Testis (tissue), 3 donors: Measurements from ENCODE around the gene MND1. TPM values are rescaled to one million over a fixed set of nuclear protein-coding genes. Genes with fewer than 3 reads are reported as not detected.
"Not testable (repeated sequence)": the region's sequence is repeated elsewhere in the genome, so short reads cannot be mapped to it uniquely, and the experiment has no call there.

Source experiments
- DNase-seq: peaks from one replicate; pipeline ENCODE4 v3.0.0-alpha.2; 2019
- H3K27ac ChIP-seq, 2 donors: fragments of 200-600 bp; sonication (generic); one replicate each; pipeline ENCODE4 v1.5.1; 2019
- H3K27me3 ChIP-seq: fragments of 200-600 bp; sonication (generic); one replicate; pipeline ENCODE4 v1.5.1; 2019
- H3K36me3 ChIP-seq: fragments of 200-600 bp; sonication (generic); one replicate; pipeline ENCODE4 v1.5.1; 2017; ENCODE audit warnings: low read depth; ENCODE audit errors: missing control alignments
- H3K4me1 ChIP-seq: fragments of 200-600 bp; sonication (generic); one replicate; pipeline ENCODE4 v1.5.1; 2019
- H3K4me3 ChIP-seq, 2 donors: fragments of 200-600 bp; sonication (generic); one replicate each; pipeline ENCODE4 v1.5.1; 2017 to 2019
- H3K9me3 ChIP-seq: fragments of 200-600 bp; sonication (generic); one replicate; pipeline ENCODE4 v1.5.1; 2017
- CTCF ChIP-seq, 3 experiments: fragments of 450-650 bp in 2 of 3; fragments of 200-600 bp in 1 of 3; sonication (generic) in 1 of 3; IDR thresholded peaks; one replicate each; pipeline ENCODE4 v1.5.1; 2016 to 2019; ENCODE audit warnings: antibody characterized with exemption in 3 of 3, mild to moderate bottlenecking in 2 of 3, moderate library complexity in 1 of 3
- POLR2A ChIP-seq: fragments of 450-650 bp; IDR thresholded peaks from one replicate; pipeline ENCODE4 v1.6.1; 2017; ENCODE audit warnings: antibody characterized with exemption, mild to moderate bottlenecking, moderate library complexity
- WGBS, 2 donors: methylation state at CpG; one replicate each; pipeline ENCODE4 v1.1.5; 2018; 5-methylcytosine and 5-hydroxymethylcytosine counted together
- intact Hi-C: fragments of 100-400 bp; cut with DNase I; formaldehyde crosslinking; loops from one replicate; pipeline ENCODE4 v1.15.1; 2023; ENCODE audit warnings: low total_unique reads
- polyA plus RNA-seq: library from polyadenylated mRNA; stranded (reverse); fragments of 350-450 nt; fragmentation: Illumina TruSeq; extraction: RNeasy Lipid Tissue Mini Kit (QIAGEN cat#74804); gene quantifications from one replicate; pipeline ENCODE4 v1.2.3, GENCODE V29; 2014; ENCODE audit warnings: low read depth, low replicate concordance; ENCODE audit not compliant: insufficient read depth
- total RNA-seq, 2 donors: library from RNA; depleted of rRNA; stranded (reverse); fragments of >200 nt; gene quantifications; one replicate each; pipeline ENCODE4 v1.2.3, GENCODE V29; 2016

MND1 gene
- total and polyA plus RNA-seq, 3 donors from 2014 or later = 8.3 to 17.5 (median 11.4) TPM

GRCh38 chr4:153451911-153452657, 107.6 kb downstream of the MND1 start:
- no peak overlapping the region for H3K4me3 ChIP-seq
- WGBS, 2 donors = 89 to 92% methylated on average over 14 to 27 of the region's 27 CpGs
- no peak overlapping the region for H3K27ac ChIP-seq
- no peaks in the 10 kb centered on the region for H3K9me3 ChIP-seq
- no peak for DNase-seq
- TF ChIP-seq POLR2A (no peak), CTCF (IDR thresholded peaks at IDR 0.05) (no peak)
- intact Hi-C loops = no loop called here
- H3K4me1 ChIP-seq = no peaks in the 10 kb centered on the region
- H3K36me3 ChIP-seq = no peaks in the 10 kb centered on the region
- H3K27me3 ChIP-seq = no peaks in the 10 kb centered on the region

- Histone ChIP-seq H3K4me1 (no peaks in the 10 kb centered on the region), H3K36me3 (no peaks in the 10 kb centered on the region), H3K4me3 (no peak overlapping the region), H3K27ac (no peak overlapping the region), H3K27me3 (no peaks in the 10 kb centered on the region), H3K9me3 (no peaks in the 10 kb centered on the region)
- intact Hi-C loops = no loop called here
- DNase-seq = no peak
- WGBS, 2 donors = 92 to 97% methylated on average over 2 to 4 of the region's 4 CpGs
- no peak for TF ChIP-seq POLR2A
- TF ChIP-seq CTCF (IDR thresholded peaks at IDR 0.05) = no peak
Measured at GRCh38 chr4:153452658-153453378, 108.3 kb downstream of the MND1 start.

- H3K27me3 ChIP-seq = no peaks in the 10 kb centered on the region
- TF ChIP-seq POLR2A (no peak), CTCF (IDR thresholded peaks at IDR 0.05) (no peak)
- no peak for DNase-seq
- H3K4me3 ChIP-seq = no peak overlapping the region
- no peak overlapping the region for H3K27ac ChIP-seq
- H3K36me3 ChIP-seq = no peaks in the 10 kb centered on the region
- no peaks in the 10 kb centered on the region for H3K9me3 ChIP-seq
- intact Hi-C loops = no loop called here
- 97% methylated on average over 8 of the region's 8 CpGs for WGBS, 2 donors
- no peaks in the 10 kb centered on the region for H3K4me1 ChIP-seq
Measured at GRCh38 chr4:153453402-153453801, 108.9 kb downstream of the MND1 start.

- Histone ChIP-seq H3K4me1 (no peaks in the 10 kb centered on the region), H3K4me3 (no peak overlapping the region), H3K36me3 (no peaks in the 10 kb centered on the region), H3K27ac (no peak overlapping the region), H3K27me3 (no peaks in the 10 kb centered on the region), H3K9me3 (no peaks in the 10 kb centered on the region)
- DNase-seq = no peak
- TF ChIP-seq CTCF (IDR thresholded peaks at IDR 0.05) (no peak), POLR2A (no peak)
- WGBS, 2 donors = 56 to 79% methylated on average over 1 of the region's 1 CpG
- intact Hi-C loops = no loop called here
Measured at GRCh38 chr4:153458969-153459368, 114.5 kb downstream of the MND1 start.

- H3K9me3 ChIP-seq, H3K27ac ChIP-seq, DNase-seq, intact Hi-C loops, H3K4me3 ChIP-seq, H3K4me1 ChIP-seq, H3K27me3 ChIP-seq, H3K36me3 ChIP-seq: not testable (repeated sequence)
- 97 to 99% methylated on average over 4 of the region's 4 CpGs for WGBS, 2 donors
Measured at GRCh38 chr4:153461549-153461948, 117.1 kb downstream of the MND1 start.
